HK-2 (cell line): Measurements from ENCODE around the gene PTCSC3.

Source experiments
- DNase-seq: peaks from one replicate; pipeline ENCODE4 v3.0.0-alpha.2; 2018; ENCODE audit not compliant: unreplicated experiment

The PTCSC3 gene

GRCh38 chr14:36176524-36176923 lies at the start of gene PTCSC3:
TSS of gene PTCSC3 (minus strand) at chr14:36176722.
- no peak for DNase-seq

DNA sequence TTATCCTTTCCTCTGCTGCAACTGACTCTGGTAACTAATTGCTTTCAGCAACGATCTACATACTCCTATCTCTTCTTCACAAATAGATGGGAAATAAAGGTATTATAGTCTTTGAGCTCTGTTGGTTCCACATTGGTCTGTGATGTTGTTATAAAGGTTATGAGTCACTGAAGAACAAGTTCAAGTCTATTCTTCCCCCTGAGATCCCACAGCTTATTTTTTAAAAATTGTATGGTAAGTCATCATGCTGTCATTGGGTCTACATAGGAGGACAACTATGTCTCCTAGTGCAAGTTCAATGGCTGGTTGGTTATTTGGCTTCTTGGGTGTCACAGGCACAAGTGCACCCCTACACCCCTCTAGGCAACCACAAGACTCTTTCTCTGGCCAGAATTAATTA lies 49.6 kb upstream of the PTCSC3 start:
- DNase-seq: no peak

DNA sequence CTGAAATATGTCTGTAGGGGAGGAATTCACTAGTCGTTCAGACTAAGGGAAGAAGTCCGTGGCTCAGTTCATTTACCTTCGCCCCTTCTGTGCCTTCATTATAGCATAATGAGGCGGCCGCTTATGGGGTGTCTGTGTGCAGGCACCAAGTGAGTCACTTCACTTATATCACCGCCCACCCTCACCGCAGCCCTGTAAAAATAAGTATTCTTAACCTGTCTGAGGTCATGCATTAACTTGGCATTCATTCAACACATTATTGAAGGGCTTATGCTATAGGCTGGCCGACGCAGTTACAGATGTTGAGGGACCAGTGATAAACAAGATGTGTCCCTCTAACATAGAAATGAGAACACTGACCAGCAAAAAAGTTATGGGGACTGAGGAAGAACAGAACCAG lies 47.7 kb upstream of the PTCSC3 start:
- DNase-seq: no peak

DNA sequence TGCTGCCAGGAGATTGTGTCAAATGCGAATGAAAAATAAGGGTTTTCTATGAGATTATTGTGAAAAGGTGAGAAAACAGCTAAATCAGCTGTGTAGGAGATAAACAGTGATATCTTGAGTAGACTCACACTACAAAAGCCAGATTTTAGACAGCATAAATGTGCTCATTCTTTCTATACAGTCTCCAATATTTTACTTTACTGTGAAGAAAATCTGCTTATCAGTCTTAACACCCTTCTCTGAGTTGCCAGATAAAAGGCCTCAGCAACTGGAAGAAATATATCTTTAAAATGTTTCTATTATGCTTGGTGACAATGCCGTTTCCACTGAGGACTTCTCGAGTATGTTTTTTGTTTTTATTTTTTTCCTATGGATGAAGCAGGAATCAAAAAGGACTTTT lies 47.0 kb upstream of the PTCSC3 start:
- no peak for DNase-seq

- no peak for DNase-seq
These were observed 46.5 kb upstream of the PTCSC3 start for GRCh38 chr14:36222952-36223468.

DNA sequence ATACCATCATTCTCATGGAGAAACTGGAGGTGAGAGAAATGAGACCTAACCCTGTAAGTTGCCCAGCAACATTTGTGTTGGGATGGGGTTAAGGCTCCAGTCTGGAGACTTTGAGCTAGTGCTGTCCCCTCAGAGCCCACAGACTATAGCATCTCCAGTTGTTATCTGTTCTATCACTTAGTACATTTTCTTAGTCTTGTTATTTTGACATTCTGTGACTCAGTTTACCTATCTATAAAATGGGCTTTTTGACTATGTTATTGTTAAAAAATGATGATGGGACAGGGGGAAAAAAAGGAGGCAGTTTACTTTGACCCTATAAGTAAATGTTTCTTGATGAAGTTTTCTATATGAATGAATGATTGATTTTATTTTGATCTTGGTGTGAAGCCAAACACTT lies 45.8 kb upstream of the PTCSC3 start:
- DNase-seq: no peak

DNA sequence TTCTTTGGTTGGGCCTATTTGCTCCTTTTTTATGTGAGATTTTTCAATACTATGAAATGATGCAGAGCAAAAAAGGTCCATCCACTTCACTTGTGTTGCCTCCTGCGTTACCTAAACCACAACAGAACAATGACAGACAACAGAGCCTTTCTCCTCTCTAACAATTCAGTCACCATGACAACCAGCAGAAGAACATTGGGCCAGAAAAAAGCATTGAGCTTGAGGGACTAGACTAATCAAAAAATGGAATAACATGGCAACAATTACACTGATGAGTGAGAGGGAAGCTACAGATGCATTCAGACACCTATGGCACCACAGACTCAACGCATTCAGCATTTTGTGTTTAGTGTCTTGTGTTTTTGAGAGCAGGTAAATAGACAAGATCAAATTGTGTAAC lies 44.6 kb upstream of the PTCSC3 start:
- no peak for DNase-seq

DNA sequence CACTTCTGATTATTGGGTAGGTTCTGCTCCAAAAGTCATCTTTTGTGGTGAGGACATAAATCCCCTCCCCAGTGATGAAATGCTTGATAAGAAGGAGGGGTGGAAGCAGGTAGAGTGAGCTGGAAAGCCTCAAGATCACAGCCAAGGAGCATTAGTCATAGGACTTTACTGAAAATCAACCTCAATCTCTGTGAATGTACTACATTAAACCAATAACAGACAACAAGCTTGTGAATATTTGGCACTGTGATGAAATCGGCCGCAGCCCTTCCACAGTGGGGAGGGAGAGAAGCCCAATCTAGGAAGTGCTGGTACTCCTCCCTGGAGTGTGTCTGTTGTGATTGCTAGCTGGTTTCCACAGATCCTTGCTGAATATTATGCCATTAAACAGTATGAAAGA lies 41.2 kb upstream of the PTCSC3 start:
- DNase-seq: peak; percentile 11

GRCh38 chr14:36217027-36217426 lies 40.5 kb upstream of the PTCSC3 start:
- no peak for DNase-seq

GRCh38 chr14:36215217-36215598 lies 38.7 kb upstream of the PTCSC3 start:
- no peak for DNase-seq

DNA sequence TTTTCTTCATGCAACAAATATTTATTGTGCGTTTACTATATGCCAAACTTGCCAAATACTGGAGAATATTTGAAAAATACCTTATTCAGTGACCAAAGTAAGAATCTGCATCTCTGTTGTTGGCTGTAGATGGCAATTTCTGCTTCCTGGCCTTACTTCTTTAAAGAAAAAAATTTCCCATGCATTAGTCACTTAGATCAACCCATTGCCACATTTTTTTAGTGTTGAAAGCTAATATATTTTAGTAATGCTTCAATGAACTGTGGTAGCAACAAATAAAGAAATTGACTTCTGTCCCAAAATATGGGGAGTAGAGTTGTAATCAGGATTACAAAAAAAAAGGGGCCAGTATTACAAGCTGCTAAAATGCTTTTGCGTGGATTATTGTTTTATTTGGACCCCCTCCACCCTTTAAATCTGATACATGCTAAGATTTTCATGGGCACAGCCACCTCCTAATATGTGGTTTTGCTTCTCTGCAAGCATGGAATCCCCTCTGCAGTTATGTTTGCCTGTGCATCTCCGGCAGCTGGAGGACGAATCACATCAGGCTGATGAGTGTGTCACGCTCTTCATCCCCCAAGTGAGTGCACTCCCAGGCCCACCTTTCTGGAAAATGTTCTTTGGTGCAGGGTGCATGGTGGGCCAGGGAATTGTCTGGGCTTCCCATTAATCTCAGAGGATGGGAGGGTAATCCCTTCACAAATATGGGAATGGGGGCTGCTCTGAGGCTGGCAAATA lies 38.1 kb upstream of the PTCSC3 start:
- no peak for DNase-seq

GRCh38 chr14:36212987-36213386 lies 36.5 kb upstream of the PTCSC3 start:
- DNase-seq: no peak

- no peak for DNase-seq
These were observed 36.1 kb upstream of the PTCSC3 start for GRCh38 chr14:36212577-36212976.

- DNase-seq: no peak
These were observed 32.3 kb upstream of the PTCSC3 start for GRCh38 chr14:36208690-36209278.

GRCh38 chr14:36207500-36207899 lies 31.0 kb upstream of the PTCSC3 start:
- DNase-seq: no peak

DNA sequence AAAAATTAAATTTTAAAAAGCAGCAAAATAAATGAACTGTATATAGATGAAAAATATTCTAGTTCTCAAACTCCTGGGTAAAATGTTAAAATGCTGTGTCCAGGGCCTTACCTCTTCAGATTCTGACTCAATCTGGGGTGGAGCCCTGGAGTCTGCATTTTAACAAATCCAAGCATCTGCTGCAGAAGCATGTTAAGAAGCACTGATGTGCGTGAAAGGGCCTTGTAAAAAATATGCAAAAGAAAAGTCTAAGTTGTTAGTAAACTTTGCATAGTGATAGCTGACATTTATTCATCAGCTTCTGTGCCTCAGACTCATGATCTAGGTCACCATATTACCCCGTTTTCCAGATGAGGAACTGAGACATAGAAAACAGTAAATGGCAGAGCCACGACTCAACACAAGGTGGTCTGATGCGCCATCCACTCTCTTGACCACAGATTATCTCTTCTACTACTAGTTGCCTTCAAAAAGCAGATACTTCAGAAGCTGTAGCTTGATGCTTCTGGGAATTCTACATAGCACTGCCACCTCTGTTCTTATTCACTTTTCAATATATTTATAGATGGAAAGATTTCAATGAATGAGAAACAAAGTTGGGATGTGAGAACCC lies 28.0 kb upstream of the PTCSC3 start:
- no peak for DNase-seq

DNA sequence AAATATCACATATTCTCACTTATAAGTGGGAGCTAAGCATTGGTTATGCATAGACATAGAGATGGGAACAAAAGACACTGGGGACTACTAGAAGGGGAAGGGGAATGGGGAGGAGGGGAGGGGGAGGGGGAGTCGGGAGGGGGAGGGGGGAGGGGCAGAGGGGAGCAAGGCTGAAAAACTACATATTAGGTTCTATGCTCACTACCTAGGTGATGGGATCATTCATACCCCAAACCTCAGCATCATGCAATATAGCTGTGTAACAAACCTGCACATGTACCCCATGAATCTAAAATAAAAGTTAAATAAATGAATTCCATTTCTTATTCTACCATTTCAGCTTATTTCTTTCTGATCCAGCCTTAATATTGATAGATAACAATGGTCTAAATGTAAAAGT lies 21.9 kb upstream of the PTCSC3 start:
- DNase-seq: no peak

DNA sequence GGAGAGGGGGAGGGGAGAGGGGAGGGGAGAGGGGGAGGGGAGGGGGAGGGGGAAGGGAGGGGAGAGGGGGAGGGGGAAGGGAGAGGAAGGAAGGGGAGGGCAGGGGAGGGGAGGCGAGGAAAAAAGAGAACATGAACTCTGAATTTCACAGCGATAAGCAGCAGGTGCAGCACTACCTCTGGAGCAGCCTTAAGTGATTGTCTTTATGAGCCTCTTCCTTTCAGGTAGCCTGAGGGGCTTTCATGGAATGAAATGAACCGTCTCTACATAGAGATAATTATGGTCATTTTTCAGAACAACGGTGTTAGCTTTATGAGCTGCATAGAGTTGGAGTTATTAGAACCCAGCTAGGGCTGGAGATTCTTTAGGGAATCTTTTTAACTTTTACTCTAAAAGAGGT lies 18.1 kb upstream of the PTCSC3 start:
- DNase-seq: no peak

- DNase-seq: no peak
These were observed 16.0 kb upstream of the PTCSC3 start for GRCh38 chr14:36192530-36192929.

GRCh38 chr14:36183402-36183801 lies 6.9 kb upstream of the PTCSC3 start:
- DNase-seq: no peak

GRCh38 chr14:36181417-36181816 lies 4.9 kb upstream of the PTCSC3 start:
- DNase-seq: no peak

- DNase-seq: no peak
These were observed 967 bp upstream of the PTCSC3 start for GRCh38 chr14:36177489-36177888.

GRCh38 chr14:36174767-36175424 lies 1.6 kb downstream of the PTCSC3 start:
- no peak for DNase-seq
